Heart right ventricle (tissue), 16 donors: ENCODE data around the gene KIDINS220. TPM values are rescaled to one million over a fixed set of nuclear protein-coding genes. Genes with fewer than 3 reads are reported as not detected.

Experiments
- ATAC-seq, 8 donors: fragments of 200-7000 bp; cut with Tn5 transposase; one replicate each; pipeline ENCODE4 v1.9.1; 2020; ENCODE audit warnings: mild to moderate bottlenecking in 8 of 8, moderate library complexity in 8 of 8, moderate number of reproducible peaks in 1 of 8
- DNase-seq, 2 donors: peaks; one replicate each; pipeline ENCODE4 v3.0.0-alpha.2; 2020
- H3K27ac ChIP-seq, 10 donors: fragments of 200-600 bp; sonication (generic) in 2 of 10; one replicate each; pipeline versions ENCODE4 v1.5.0 to v1.8.0; 2020 to 2022; ENCODE audit warnings: mild to moderate bottlenecking in 3 of 10
- H3K27me3 ChIP-seq, 7 donors: fragments of 200-600 bp; one replicate each; pipeline ENCODE4 v1.8.0; 2021 to 2022; ENCODE audit warnings: mild to moderate bottlenecking in 2 of 7
- H3K36me3 ChIP-seq, 9 donors: fragments of 200-600 bp; sonication (generic) in 1 of 9; one replicate each; pipeline versions ENCODE4 v1.5.0 to v1.8.0; 2020 to 2022; ENCODE audit warnings: mild to moderate bottlenecking in 2 of 9
- H3K4me1 ChIP-seq, 9 donors: fragments of 200-600 bp; sonication (generic) in 1 of 9; one replicate each; pipeline versions ENCODE4 v1.5.0 to v1.8.0; 2020 to 2022; ENCODE audit warnings: mild to moderate bottlenecking in 4 of 9
- H3K4me3 ChIP-seq, 10 donors: fragments of 200-600 bp; sonication (generic) in 2 of 10; one replicate each; pipeline versions ENCODE4 v1.5.0 to v1.8.0; 2020 to 2022; ENCODE audit warnings: mild to moderate bottlenecking in 7 of 10, moderate library complexity in 2 of 10
- H3K9me3 ChIP-seq, 11 donors: fragments of 200-600 bp in 10 of 11; sonication (generic) in 2 of 11; one replicate each; pipeline versions ENCODE4 v1.5.0 to v1.8.0; 2013 to 2022; ENCODE audit warnings: mild to moderate bottlenecking in 2 of 11, control low read depth in 1 of 11, moderate library complexity in 1 of 11
- CTCF ChIP-seq, 9 donors: fragments of 200-600 bp; sonication (generic) in 2 of 9; IDR thresholded peaks; one replicate each; pipeline versions ENCODE4 v1.5.0 to v1.8.0; 2021 to 2022; ENCODE audit warnings: antibody characterized with exemption in 9 of 9, mild to moderate bottlenecking in 5 of 9, moderate library complexity in 1 of 9
- WGBS, 2 donors: extraction: QIAGEN DNeasy Blood & Tissue Kit; methylation state at CpG; one replicate each; pipeline ENCODE4 v1.1.7; 2013; ENCODE audit warnings: inconsistent platforms in 1 of 2; 5-methylcytosine and 5-hydroxymethylcytosine counted together
- intact Hi-C, 10 donors: fragments of 100-400 bp; cut with DNase I; formaldehyde crosslinking; loops; one replicate each; pipeline versions ENCODE4 v1.11.1 to v1.14.2; 2022
- polyA plus RNA-seq, 2 donors: library from polyadenylated mRNA; stranded (reverse); fragments of 200-250 nt; gene quantifications; one replicate each; pipeline ENCODE4 v1.2.3, GENCODE V29; 2013
- total RNA-seq, 10 donors: library from RNA; stranded (reverse); fragmentation: NEBNext Ultra II Directional in 3 of 10; extraction: Animal tissue kit (Norgen Biotek cat#: 25700) in 3 of 10; gene quantifications; one replicate each; pipeline versions ENCODE4 v1.2.1 to v1.2.4, GENCODE V29; 2021 to 2023
- donor health status: Arrhythmogenic right ventricular cardiomyopathy.
- donor health status: ischemic (EF 13 %, LVEDD 7.1; RV severe dilation, severe dysfunction).
- donor health status: healthy with polysubstance abuse.
- donor health status: DM: no; HTN: yes; CAD: no.
- donor health status: DM: no; HTN: no; CAD: no.
- donor health status: ischemic (EF 25% LVEDD 6.9; RV normal size, moderate dysfunction).
- donor health status: ischemic (EF 25% LVEDD 5.7; RV mildly dilated, moderate dysfunction).
- donor health status: healthy.
- donor health status: DM: yes; HTN: yes; CAD: no.
- donor health status: Ischemic cardiomyopathy.
- donor health status: ischemic (EF 35%, LVEDD 5.7; RV mildly dilated, moderate dysfunction).
- donor health status: nonischemic (EF 11% LVEDD 7.7; RV severe dilation, severe dysfunction).
- donor health status: DM: yes; HTN: yes; CAD: no.
- donor health status: PGD.
- donor health status: ischemic (EF 29% LVEDD 5.4; RV normal size, mild dysfunction).
- donor health status: nonischemic (EF 23%, LVEDD 6.1; RV moderate dilation, normal function).

The KIDINS220 gene
- total and polyA plus RNA-seq, 12 donors, result 20.0 to 116 (median 72.8) TPM

DNA sequence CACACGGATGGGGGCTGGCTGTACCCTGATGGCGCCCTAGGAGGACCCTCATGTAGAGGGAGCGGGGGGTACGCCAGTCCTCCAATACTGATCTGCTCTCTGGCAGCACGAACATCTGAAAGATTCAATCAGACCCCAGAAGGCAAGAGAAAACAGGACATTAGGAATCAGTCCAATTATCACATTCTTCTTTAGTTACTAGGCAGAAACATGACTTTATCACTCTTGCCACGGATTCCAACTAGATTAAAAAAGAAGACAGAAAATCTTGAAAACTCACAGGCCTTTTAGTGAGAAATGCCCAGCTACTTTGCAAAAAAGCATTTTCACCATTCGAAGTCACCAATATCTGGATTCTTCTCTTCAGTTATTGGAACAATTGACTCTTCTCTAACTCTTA, 87.2 kb downstream of the KIDINS220 start:
- Histone ChIP-seq H3K27ac (no peak overlapping the region), H3K36me3 (peaks cover 0 to 67% (median 17%) of the 10 kb centered on the region in 9 donors), H3K4me3 (no peak overlapping the region), H3K4me1 (peaks cover 0 to 20% (median 8%) of the 10 kb centered on the region in 9 donors), H3K9me3 (no peaks in the 10 kb centered on the region), H3K27me3 (no peaks in the 10 kb centered on the region)
- no peak for ATAC-seq
- WGBS, 2 donors, result 85 to 90% methylated on average over 7 of the region's 7 CpGs
- no peak for TF ChIP-seq CTCF (IDR thresholded peaks at IDR 0.05)
- DNase-seq, result no peak
- intact Hi-C loops, result loop anchor here in 1 of 10 donors (10.0 kb wide), 1 partner anchor 1325 kb away; no protein-coding TSS in a partner anchor

- intact Hi-C loops, result no loop called here
- H3K36me3 ChIP-seq, result peaks cover 0 to 90% (median 24%) of the 10 kb centered on the region in 9 donors
- no peaks in the 10 kb centered on the region for H3K9me3 ChIP-seq
- H3K4me1 ChIP-seq, result no peaks in the 10 kb centered on the region
- H3K27ac ChIP-seq, result no peak overlapping the region
- H3K4me3 ChIP-seq, result no peak overlapping the region
- ATAC-seq, result no peak
- 94 to 97% methylated on average over 6 of the region's 6 CpGs for WGBS, 2 donors
- no peak for DNase-seq
- TF ChIP-seq CTCF (IDR thresholded peaks at IDR 0.05), result no peak
- no peaks in the 10 kb centered on the region for H3K27me3 ChIP-seq
Observed at GRCh38 chr2:8743261-8743660, 94.2 kb downstream of the KIDINS220 start.

- Histone ChIP-seq H3K36me3 (peaks cover 0 to 90% (median 30%) of the 10 kb centered on the region in 9 donors), H3K27ac (no peak overlapping the region), H3K4me3 (no peak overlapping the region), H3K9me3 (no peaks in the 10 kb centered on the region), H3K4me1 (no peaks in the 10 kb centered on the region), H3K27me3 (no peaks in the 10 kb centered on the region)
- no peak for TF ChIP-seq CTCF (IDR thresholded peaks at IDR 0.05)
- DNase-seq, result no peak
- intact Hi-C loops, result no loop called here
- ATAC-seq, result no peak
- WGBS, 2 donors, result 90 to 93% methylated on average over 4 of the region's 4 CpGs
Observed at GRCh38 chr2:8740136-8740535, 97.3 kb downstream of the KIDINS220 start.

- intact Hi-C loops, result no loop called here
- peaks cover 0 to 92% (median 47%) of the 10 kb centered on the region in 9 donors for H3K36me3 ChIP-seq
- no peak for TF ChIP-seq CTCF (IDR thresholded peaks at IDR 0.05)
- DNase-seq (no peak), ATAC-seq (no peak)
- WGBS, 2 donors, result 93 to 99% methylated on average over 2 of the region's 2 CpGs
- H3K27me3 ChIP-seq, result no peaks in the 10 kb centered on the region
- no peak overlapping the region for H3K27ac ChIP-seq
- H3K9me3 ChIP-seq, result no peaks in the 10 kb centered on the region
- no peak overlapping the region for H3K4me3 ChIP-seq
- no peaks in the 10 kb centered on the region for H3K4me1 ChIP-seq
Observed at GRCh38 chr2:8737571-8738175, 99.7 kb downstream of the KIDINS220 start.
